C4-2B (cell line): ENCODE results near the gene ZNF691.
"Not testable (repeated sequence)": the region's sequence is repeated elsewhere in the genome, so short reads cannot be mapped to it uniquely, and the experiment has no call there.

Source experiments
- H3K27ac ChIP-seq: fragments of 450-650 bp; 2 replicates; pipeline ENCODE4 v1.5.1; 2017
- ZFX ChIP-seq: fragments of 450-650 bp; IDR thresholded peaks from 2 replicates; pipeline ENCODE4 v1.6.1; 2017
- TF ChIP-seq, protein P1 (sequence below): fragments of 450-650 bp; conservative IDR thresholded peaks from 2 replicates; pipeline ENCODE4 v1.5.1; 2017; ENCODE audit warnings: mild to moderate bottlenecking

The ZNF691 gene

DNA sequence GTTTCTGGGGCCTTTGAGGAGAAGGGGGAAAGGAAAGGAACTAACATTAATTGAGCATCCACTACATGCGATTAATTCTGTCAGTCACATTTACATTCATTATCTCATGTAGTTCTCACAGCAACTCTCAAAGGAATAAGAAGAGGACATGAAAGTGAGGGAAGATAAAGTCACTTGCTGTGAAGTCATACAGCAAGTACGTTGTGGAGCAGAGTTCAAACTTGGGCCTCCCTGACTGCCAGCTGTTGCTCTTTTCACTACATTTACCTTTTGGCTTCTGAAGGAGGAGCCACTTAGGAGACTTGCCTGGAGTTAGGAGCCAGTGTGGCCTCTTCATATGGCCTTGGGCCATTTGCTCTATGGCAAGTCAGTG is 6.2 kb downstream of the ZNF691 start:
- no peak overlapping the region for H3K27ac ChIP-seq
- TF ChIP-seq, protein P1, sequence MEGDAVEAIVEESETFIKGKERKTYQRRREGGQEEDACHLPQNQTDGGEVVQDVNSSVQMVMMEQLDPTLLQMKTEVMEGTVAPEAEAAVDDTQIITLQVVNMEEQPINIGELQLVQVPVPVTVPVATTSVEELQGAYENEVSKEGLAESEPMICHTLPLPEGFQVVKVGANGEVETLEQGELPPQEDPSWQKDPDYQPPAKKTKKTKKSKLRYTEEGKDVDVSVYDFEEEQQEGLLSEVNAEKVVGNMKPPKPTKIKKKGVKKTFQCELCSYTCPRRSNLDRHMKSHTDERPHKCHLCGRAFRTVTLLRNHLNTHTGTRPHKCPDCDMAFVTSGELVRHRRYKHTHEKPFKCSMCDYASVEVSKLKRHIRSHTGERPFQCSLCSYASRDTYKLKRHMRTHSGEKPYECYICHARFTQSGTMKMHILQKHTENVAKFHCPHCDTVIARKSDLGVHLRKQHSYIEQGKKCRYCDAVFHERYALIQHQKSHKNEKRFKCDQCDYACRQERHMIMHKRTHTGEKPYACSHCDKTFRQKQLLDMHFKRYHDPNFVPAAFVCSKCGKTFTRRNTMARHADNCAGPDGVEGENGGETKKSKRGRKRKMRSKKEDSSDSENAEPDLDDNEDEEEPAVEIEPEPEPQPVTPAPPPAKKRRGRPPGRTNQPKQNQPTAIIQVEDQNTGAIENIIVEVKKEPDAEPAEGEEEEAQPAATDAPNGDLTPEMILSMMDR = no peak
- TF ChIP-seq ZFX = no peak

DNA sequence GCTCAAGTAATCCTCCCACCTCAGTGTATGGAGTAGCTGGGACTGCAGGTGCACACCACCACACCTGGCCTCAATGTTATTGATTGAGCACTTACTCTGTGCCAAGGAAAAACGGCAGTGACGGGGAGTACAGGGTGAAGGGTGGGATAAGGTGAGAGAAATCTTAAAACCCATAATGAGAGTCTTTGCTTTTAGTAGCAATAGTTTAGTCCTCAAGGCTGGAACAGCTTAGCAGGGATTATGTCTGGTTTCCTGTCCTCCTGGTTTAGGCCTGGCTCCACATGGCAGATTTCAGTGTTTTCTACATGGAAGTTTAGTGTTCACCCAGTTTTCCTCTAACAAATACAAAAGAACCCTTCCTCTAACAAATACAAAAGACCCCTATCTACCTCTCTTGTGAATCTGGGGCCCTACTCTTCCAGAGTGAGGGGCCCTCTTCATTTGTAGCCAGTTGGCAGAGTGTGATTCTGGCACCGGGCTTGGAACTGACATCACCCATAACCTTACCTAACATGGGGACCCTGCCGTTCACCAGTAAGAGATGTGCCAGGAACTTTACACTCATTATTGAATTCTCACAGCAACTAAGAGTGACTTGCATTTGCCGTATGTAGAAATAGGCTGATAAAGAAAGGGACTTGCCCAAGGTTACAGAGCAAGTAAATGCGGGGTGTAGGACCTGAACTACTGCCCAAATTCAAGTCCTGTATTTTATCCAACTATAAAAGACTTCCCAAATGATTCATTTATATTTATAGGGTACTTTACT is 6.9 kb downstream of the ZNF691 start:
- H3K27ac ChIP-seq = no peak overlapping the region; the same call in 1 of the 2 replicates
- TF ChIP-seq, protein P1 = no peak
- no peak for TF ChIP-seq ZFX

DNA sequence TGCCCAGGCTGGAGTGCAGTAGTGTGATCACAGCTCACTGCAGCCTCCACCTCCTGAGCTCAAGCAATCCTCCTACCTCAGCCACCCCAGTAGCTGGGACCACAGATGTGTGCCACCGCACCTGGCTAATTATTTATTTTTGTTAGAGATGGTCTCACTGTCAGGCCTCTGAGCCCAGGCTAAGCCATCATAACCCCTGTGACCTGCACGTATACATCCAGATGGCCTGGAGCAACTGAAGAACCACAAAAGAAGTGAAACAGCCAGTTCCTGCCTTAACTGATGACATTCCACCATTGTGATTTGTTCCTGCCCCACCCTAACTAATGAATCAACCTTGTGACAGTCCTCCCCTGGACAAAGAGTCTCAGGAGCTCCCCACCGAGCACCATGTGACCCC is 10.1 kb downstream of the ZNF691 start:
- H3K27ac ChIP-seq = not testable (repeated sequence)

DNA sequence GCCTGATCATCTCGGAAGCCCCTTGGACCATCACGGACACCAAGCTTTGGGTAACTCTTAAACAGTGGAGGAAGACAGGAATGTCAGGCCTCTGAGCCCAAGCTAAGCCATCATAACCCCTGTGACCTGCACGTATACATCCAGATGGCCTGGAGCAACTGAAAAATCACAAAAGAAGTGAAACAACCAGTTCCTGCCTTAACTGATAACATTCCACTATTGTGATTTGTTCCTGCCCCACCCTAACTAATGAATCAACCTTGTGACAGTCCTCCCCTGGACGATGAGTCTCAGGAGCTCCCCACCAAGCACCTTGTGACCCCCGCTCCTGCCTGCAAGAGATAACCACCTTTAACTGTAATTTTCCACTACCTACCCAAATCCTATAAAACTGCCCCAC is 13.0 kb downstream of the ZNF691 start:
- H3K27ac ChIP-seq = not testable (repeated sequence)

DNA sequence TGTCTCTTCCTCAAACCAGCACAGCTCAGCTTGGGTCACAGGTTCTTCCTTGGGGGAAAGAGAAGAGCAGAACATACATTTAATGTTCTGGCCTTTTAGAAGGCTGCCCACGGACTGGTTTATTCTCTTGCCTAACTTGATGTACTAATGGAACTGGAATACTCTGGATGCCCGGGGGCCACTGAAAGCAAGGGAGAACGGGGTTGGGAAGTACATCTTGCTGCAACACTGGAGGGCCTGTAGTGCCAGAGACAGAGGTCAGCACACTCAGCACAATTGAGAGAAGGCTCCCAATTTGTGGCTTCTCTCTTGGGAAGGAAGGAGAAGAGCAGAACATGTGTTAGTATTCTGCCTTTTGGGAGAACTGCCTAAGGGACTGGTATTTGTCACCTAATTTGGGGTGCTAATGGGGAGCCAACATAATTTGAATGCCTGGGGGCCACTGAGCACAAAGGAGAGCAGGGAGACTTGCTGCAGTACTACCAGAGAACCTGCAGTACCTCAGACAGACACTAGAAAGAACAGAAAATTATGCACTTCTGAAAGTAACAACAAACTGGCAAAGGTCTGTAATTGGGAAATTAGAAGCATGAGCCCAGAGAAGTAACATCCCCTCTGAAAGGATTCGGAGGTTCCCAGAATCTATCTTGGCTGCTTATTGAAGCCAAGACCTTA is 14.1 kb downstream of the ZNF691 start:
- H3K27ac ChIP-seq = no peak overlapping the region

DNA sequence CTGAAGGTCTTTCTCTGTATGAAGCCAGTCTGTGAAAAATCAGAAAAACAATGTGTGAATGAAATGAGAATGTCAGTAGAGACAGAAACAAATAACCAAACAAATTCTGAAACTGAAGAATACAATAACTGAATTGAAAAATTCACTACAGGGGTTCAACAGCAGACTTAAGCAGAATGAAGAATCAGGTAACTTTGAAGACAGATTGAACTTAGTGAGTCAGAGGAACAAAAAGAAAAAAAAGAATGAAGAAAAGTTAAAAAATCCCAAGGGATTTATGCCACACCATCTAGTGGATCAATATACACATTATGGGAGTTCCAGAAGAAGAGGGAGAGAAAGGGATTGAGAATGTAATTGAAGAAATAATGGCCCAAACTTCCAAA is 14.6 kb downstream of the ZNF691 start:
- TF ChIP-seq ZFX = no peak
- H3K27ac ChIP-seq = no peak overlapping the region

More for the DNA sequence above, 14.1 kb downstream of the ZNF691 start:
- TF ChIP-seq, protein P1 = no peak; the same call in 1 of the 2 replicates
- TF ChIP-seq ZFX = no peak

DNA sequence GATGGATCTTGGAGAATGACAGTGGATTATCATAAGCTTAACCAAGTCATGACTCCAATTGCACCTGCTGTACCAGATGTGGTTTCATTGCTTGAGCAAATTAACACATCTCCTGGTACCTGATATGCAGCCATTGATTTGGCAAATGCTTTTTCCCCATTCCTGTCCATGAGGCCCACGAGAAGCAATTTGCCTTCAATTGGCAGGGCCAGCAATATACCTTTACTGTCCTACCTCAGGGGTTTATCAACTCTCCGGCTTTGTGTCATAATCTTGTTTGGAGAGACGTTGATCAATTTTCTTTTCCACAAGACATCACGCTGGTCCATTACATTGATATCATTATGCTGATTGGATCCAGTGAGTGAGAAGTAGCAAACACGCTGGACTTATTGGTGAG is 20.1 kb downstream of the ZNF691 start:
- H3K27ac ChIP-seq = no peak overlapping the region
- no peak for TF ChIP-seq ZFX
- TF ChIP-seq, protein P1 = no peak

DNA sequence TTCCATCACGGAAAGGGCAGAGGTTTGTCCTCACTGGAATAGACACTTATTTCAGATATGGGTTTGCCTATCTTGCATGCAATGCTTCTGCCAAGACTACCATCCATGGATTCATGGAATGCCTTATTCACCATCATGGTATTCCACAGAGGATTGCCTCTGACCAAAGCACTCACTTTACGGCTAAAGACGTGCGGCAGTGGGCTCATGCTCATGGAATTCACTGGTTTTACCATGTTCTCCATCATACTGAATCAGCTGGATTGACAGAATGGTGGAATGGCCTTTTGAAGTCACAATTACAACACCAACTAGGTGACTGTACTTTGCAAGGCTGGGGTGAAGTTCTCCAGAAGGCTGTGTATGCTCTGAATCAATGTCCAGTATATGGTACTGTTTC is 22.1 kb downstream of the ZNF691 start:
- not testable (repeated sequence) for H3K27ac ChIP-seq

DNA sequence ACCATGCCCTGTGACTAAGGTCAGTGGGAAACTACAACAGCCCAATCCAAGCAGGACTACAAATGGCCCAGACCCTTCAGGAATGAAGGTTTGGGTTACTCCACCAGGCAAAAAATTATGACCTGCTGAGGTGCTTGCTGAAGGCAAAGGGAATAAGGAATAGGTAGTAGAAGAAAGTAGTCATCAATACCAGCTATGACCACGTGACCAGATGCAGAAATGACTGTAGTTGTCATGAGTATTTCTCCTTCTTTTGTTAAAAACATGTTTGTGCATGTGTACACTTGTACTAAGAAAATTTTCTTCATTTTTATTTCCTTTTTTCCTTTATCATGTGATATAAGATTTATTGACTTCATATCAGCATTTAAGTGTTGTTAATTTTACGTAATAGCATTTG is 22.8 kb downstream of the ZNF691 start:
- H3K27ac ChIP-seq = not testable (repeated sequence)

DNA sequence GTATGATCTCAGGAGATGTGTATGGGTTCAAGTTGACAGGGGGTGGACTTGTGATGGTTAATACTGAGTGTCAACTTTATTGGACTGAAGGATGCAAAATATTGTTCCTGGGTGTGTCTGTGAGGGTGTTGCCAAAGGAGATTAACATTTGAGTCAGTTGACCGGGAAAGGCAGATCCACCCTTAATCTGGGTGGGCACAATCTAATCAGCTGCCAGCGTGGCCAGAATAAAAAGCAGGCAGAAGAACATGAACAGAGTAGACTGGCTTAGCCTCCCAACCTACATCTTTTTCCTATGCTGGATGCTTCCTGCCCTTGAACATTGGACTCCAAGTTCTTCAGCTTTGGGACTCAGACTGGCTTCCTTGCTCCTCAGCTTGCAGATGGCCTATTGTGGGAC is 23.3 kb downstream of the ZNF691 start:
- not testable (repeated sequence) for H3K27ac ChIP-seq

DNA sequence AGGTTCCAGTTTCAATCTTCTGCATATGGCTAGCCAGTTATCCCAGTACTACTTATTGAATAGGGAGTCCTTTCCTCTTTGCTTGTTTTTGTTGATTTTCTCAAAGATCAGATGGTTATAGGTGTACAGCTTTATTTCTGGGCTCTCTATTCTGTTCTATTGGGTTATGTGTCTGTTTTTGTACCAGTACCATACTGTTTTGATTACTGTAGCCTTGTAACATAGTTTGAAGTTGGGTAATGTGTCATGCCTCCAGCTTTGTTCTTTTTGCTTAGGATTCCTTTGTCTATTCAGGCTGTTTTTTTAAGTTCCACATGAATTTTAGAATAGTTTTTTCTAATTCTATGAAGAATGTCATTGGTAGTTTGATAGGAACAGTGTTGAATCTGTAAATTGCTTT is 26.7 kb downstream of the ZNF691 start:
- H3K27ac ChIP-seq = not testable (repeated sequence)
